Keratinocyte (primary cell): ENCODE measurements around the gene DPCD. TPM values are rescaled to one million over a fixed set of nuclear protein-coding genes. Genes with fewer than 3 reads are reported as not detected.

Experiments
- DNase-seq: peaks from one replicate; pipeline ENCODE4 v3.0.0-alpha.2; 2011; ENCODE audit warnings: low read depth, missing footprints, low spot score
- FAIRE-seq: peaks from 2 replicates; lab custom pipeline; 2011; peaks lifted over from hg19 to GRCh38; lab: Jason Lieb, UNC
- H2AFZ ChIP-seq: 2 replicates; pipeline ENCODE4 v1.6.0; 2012; ENCODE audit warnings: low read length, control low read depth, inconsistent platforms; ENCODE audit not compliant: control insufficient read depth
- H3K27ac ChIP-seq: 2 replicates; pipeline ENCODE4 v1.5.1; 2011; ENCODE audit warnings: low read length; ENCODE audit not compliant: control insufficient read depth, insufficient read depth
- H3K27me3 ChIP-seq: 3 replicates; pipeline ENCODE4 v1.6.0; 2011; ENCODE audit warnings: low read length; ENCODE audit not compliant: control insufficient read depth, insufficient read depth; ENCODE audit errors: extremely low read depth
- H3K36me3 ChIP-seq, 2 experiments: 2 replicates in 1 of 2; 3 replicates in 1 of 2; pipeline ENCODE4 v1.5.1; 2011; ENCODE audit warnings: low read length in 2 of 2, mild to moderate bottlenecking in 1 of 2; ENCODE audit not compliant: control insufficient read depth in 2 of 2, insufficient read depth in 2 of 2; ENCODE audit errors: extremely low read depth in 1 of 2
- H3K4me1 ChIP-seq: 3 replicates; pipeline ENCODE4 v1.5.1; 2011; ENCODE audit warnings: low read length; ENCODE audit not compliant: control insufficient read depth, insufficient read depth; ENCODE audit errors: extremely low read depth
- H3K4me2 ChIP-seq: 3 replicates; pipeline ENCODE4 v1.6.0; 2011; ENCODE audit warnings: low read depth, low read length; ENCODE audit not compliant: control insufficient read depth, insufficient read depth; ENCODE audit errors: extremely low read depth
- H3K4me3 ChIP-seq, 3 experiments: fragments of 200-600 bp in 1 of 3; sonication (generic) in 1 of 3; 2 replicates in 2 of 3; 3 replicates in 1 of 3; pipeline ENCODE4 v1.5.1; 2011 to 2016; ENCODE audit warnings: low read length in 3 of 3, mild to moderate bottlenecking in 3 of 3, control low read depth in 2 of 3, inconsistent platforms in 1 of 3, low read depth in 1 of 3, mixed read lengths in 1 of 3, mixed run types in 1 of 3, moderate library complexity in 1 of 3; ENCODE audit not compliant: control insufficient read depth in 2 of 3, insufficient read depth in 2 of 3; ENCODE audit errors: extremely low read depth in 1 of 3
- H3K79me2 ChIP-seq: 2 replicates; pipeline ENCODE4 v1.6.0; 2012; ENCODE audit warnings: low read length; ENCODE audit not compliant: control insufficient read depth, insufficient read depth
- H3K9ac ChIP-seq: 3 replicates; pipeline ENCODE4 v1.6.0; 2011; ENCODE audit warnings: low read length; ENCODE audit not compliant: control insufficient read depth, insufficient read depth; ENCODE audit errors: extremely low read depth
- H3K9me1 ChIP-seq: 3 replicates; pipeline ENCODE4 v1.6.0; 2011; ENCODE audit warnings: low read length; ENCODE audit not compliant: control insufficient read depth, insufficient read depth; ENCODE audit errors: extremely low read depth
- H3K9me3 ChIP-seq: 2 replicates; pipeline ENCODE4 v1.5.1; 2012; ENCODE audit warnings: low read depth, low read length; ENCODE audit not compliant: control insufficient read depth
- H4K20me1 ChIP-seq: 3 replicates; pipeline ENCODE4 v1.6.0; 2011; ENCODE audit warnings: low read length; ENCODE audit not compliant: control insufficient read depth, insufficient read depth; ENCODE audit errors: extremely low read depth
- CTCF ChIP-seq, 3 experiments: IDR thresholded peaks in 1 of 3; conservative IDR thresholded peaks in 1 of 3; optimal IDR thresholded peaks in 1 of 3; 2 replicates in 2 of 3; 3 replicates in 1 of 3; pipeline versions ENCODE3 to v1.5.1; 2011; ENCODE audit warnings: low read length in 3 of 3, mild to moderate bottlenecking in 3 of 3, moderate library complexity in 2 of 3, control low read depth in 1 of 3, inconsistent platforms in 1 of 3; ENCODE audit not compliant: insufficient read depth in 2 of 3; ENCODE audit errors: extremely low read depth in 1 of 3
- EZH2 ChIP-seq: IDR thresholded peaks from one replicate; pipeline ENCODE4 v1.6.1; 2012; ENCODE audit warnings: inconsistent platforms, mild to moderate bottlenecking, low read length, moderate library complexity
- dilution Hi-C: fragments of 300-500 bp; cut with MboI; formaldehyde crosslinking; loops from one replicate; pipeline ENCODE4 v1.7.0; 2020; ENCODE audit warnings: low sequenced_read_pairs; ENCODE audit not compliant: extremely low pct_ligation_motif_present
- polyA plus RNA-seq, 5 experiments: library from polyadenylated mRNA; depleted of rRNA in 3 of 5; stranded (reverse) in 3 of 5; stranded (forward) in 1 of 5; unstranded in 1 of 5; fragments of >200 nt; gene quantifications; 1 replicate in 1 of 5; 2 replicates in 3 of 5; 3 replicates in 1 of 5; pipeline versions ENCODE4 v1.2.1 to v1.2.3, GENCODE V29; 2011 to 2012; ENCODE audit warnings: missing spikeins in 2 of 5, low read depth in 1 of 5, low replicate concordance in 1 of 5

DPCD gene
- polyA plus RNA-seq, 1 donor (not counting 4 experiments of a cell fraction or from before 2014, with no cell fraction given), result 58.1 TPM

- Histone ChIP-seq H3K9me3 (no peaks in the 10 kb centered on the region), H3K4me3 (no peak overlapping the region), H3K9me1 (no peaks in the 10 kb centered on the region), H3K27me3 (peaks cover under 1% of the 10 kb centered on the region), H3K9ac (no peak overlapping the region), H3K4me1 (no peaks in the 10 kb centered on the region), H3K27ac (no peak overlapping the region), H3K4me2 (no peak overlapping the region), H3K36me3 (peaks cover 4 to 11% of the 10 kb centered on the region in 2 experiments), H3K79me2 (no peaks in the 10 kb centered on the region), H2AFZ (no peak overlapping the region), H4K20me1 (no peaks in the 10 kb centered on the region)
- TF ChIP-seq EZH2, result no peak
- TF ChIP-seq CTCF (optimal IDR thresholded peaks at IDR 0.05 in 1 of 3, IDR thresholded peaks at IDR 0.05 in 1 of 3, conservative IDR thresholded peaks at IDR 0.05 in 1 of 3; ENCODE audit: extremely low read depth in 1 of 3, insufficient read depth in 2 of 3, low read length in 3 of 3), result no peak
- DNase-seq (no peak), FAIRE-seq (no peak)
- dilution Hi-C loops, result no loop called here
Measured at GRCh38 chr10:101576211-101576863, 11.8 kb upstream of the DPCD start.

- no peak overlapping the region for H3K27ac ChIP-seq
- no peak overlapping the region for H2AFZ ChIP-seq
- no peaks in the 10 kb centered on the region for H3K9me3 ChIP-seq
- H3K4me2 ChIP-seq, result no peak overlapping the region
- no peaks in the 10 kb centered on the region for H3K79me2 ChIP-seq
- TF ChIP-seq EZH2, result no peak
- no peak for TF ChIP-seq CTCF (optimal IDR thresholded peaks at IDR 0.05 in 1 of 3, IDR thresholded peaks at IDR 0.05 in 1 of 3, conservative IDR thresholded peaks at IDR 0.05 in 1 of 3; ENCODE audit: extremely low read depth in 1 of 3, insufficient read depth in 2 of 3, low read length in 3 of 3)
- no peaks in the 10 kb centered on the region for H3K27me3 ChIP-seq
- DNase-seq, result no peak
- no peak overlapping the region for H3K9ac ChIP-seq
- H3K9me1 ChIP-seq, result no peaks in the 10 kb centered on the region
- H4K20me1 ChIP-seq, result no peaks in the 10 kb centered on the region
- H3K4me3 ChIP-seq, result no peak overlapping the region
- H3K4me1 ChIP-seq, result no peaks in the 10 kb centered on the region
- no peak for FAIRE-seq
- dilution Hi-C loops, result no loop called here
- H3K36me3 ChIP-seq, result peaks cover 4 to 12% of the 10 kb centered on the region in 2 experiments
Measured at GRCh38 chr10:101577121-101577871, 10.8 kb upstream of the DPCD start.
